Kidney (tissue), 14 donors: ENCODE measurements around the gene PIK3R2. TPM values are rescaled to one million over a fixed set of nuclear protein-coding genes. Genes with fewer than 3 reads are reported as not detected.
A peak's percentile ranks its signal among the peaks of the same experiment; 100 is the strongest.

Experiments used
- DNase-seq, 5 donors: peaks; one replicate each; pipeline ENCODE4 v3.0.0-alpha.2; 2013 to 2020
- FAIRE-seq: peaks from 2 replicates; lab custom pipeline; 2012; peaks lifted over from hg19 to GRCh38; lab: Jason Lieb, UNC
- H3K27ac ChIP-seq, 2 donors: one replicate each; pipeline ENCODE4 v1.7.0; 2013; ENCODE audit warnings: low read depth in 2 of 2, low read length in 2 of 2, inconsistent platforms in 1 of 2
- H3K27me3 ChIP-seq: one replicate; pipeline ENCODE4 v1.7.1; 2013; ENCODE audit warnings: low read length, inconsistent platforms; ENCODE audit not compliant: control insufficient read depth, insufficient read depth
- H3K36me3 ChIP-seq, 3 donors: one replicate each; pipeline versions ENCODE4 v1.7.0 to v1.7.1; 2013; ENCODE audit warnings: low read length in 3 of 3, control low read depth in 1 of 3, inconsistent platforms in 1 of 3; ENCODE audit not compliant: insufficient read depth in 3 of 3, control insufficient read depth in 2 of 3
- H3K4me1 ChIP-seq, 3 donors: one replicate each; pipeline versions ENCODE4 v1.7.0 to v1.7.1; 2013; ENCODE audit warnings: low read length in 3 of 3, inconsistent platforms in 1 of 3, low read depth in 1 of 3; ENCODE audit not compliant: control insufficient read depth in 2 of 3, insufficient read depth in 2 of 3
- H3K4me3 ChIP-seq, 3 donors: one replicate each; pipeline versions ENCODE4 v1.7.0 to v1.8.1; 2013; ENCODE audit warnings: low read length in 3 of 3, control low read depth in 1 of 3, inconsistent platforms in 1 of 3
- H3K9ac ChIP-seq, 3 donors: one replicate each; pipeline versions ENCODE4 v1.7.0 to v1.7.1; 2013; ENCODE audit warnings: low read length in 3 of 3, control low read depth in 1 of 3, inconsistent platforms in 1 of 3
- H3K9me3 ChIP-seq, 3 donors: one replicate each; pipeline versions ENCODE4 v1.7.0 to v1.7.1; 2013; ENCODE audit warnings: low read length in 3 of 3, control low read depth in 1 of 3, inconsistent platforms in 1 of 3; ENCODE audit not compliant: control insufficient read depth in 2 of 3, insufficient read depth in 1 of 3
- CTCF ChIP-seq: IDR thresholded peaks from 3 replicates; pipeline ENCODE4 v1.5.1; 2012; ENCODE audit warnings: mild to moderate bottlenecking, moderate library complexity, borderline replicate concordance; ENCODE audit not compliant: insufficient read depth; ENCODE audit errors: extremely low read depth
- intact Hi-C: fragments of 100-400 bp; cut with DNase I; formaldehyde crosslinking; loops from one replicate; pipeline ENCODE4 v1.11.1; 2022
- polyA plus RNA-seq: library from polyadenylated mRNA; stranded (reverse); fragments of 350-450 nt; fragmentation: Illumina TruSeq; extraction: RNeasy Lipid Tissue Mini Kit (QIAGEN cat#74804); gene quantifications from one replicate; pipeline ENCODE4 v1.2.3, GENCODE V29; 2014; ENCODE audit warnings: low read depth, low replicate concordance; ENCODE audit not compliant: insufficient read depth
- total RNA-seq: library from RNA; stranded (reverse); fragmentation: NEBNext Ultra II Directional; extraction: Animal tissue kit (Norgen Biotek cat#: 25700); gene quantifications from one replicate; pipeline ENCODE4 v1.2.1, GENCODE V29; 2021
- donor health status: control.
- donor health status: control.
- donor health status: control.
- donor health status: control.
- donor health status: control.
- donor health status: DM: yes; HTN: yes; CAD: no.
- donor health status: Normal renal cell carcinoma (clear cell type).

Gene PIK3R2
- total and polyA plus RNA-seq, 2 donors from 2014 or later, result 10.1 to 29.6 TPM

GRCh38 chr19:18192673-18193387, 39.9 kb downstream of the PIK3R2 start, which contains the start of gene MPV17L2:
Gene MPV17L2 (plus strand): TSS chr19:18193218. CDS start chr19:18193282, 64 bp downstream.
- peaks cover 0 to 11% (median 9%) of the 10 kb centered on the region in 3 donors for H3K4me1 ChIP-seq
- DNase-seq, result peak; percentile 100
- H3K27me3 ChIP-seq, result no peaks in the 10 kb centered on the region
- peak; percentile 99 for FAIRE-seq
- no peak for TF ChIP-seq CTCF
- no peaks in the 10 kb centered on the region for H3K9me3 ChIP-seq
- peak within 1 kb of the TSS; percentile 73 to 91 (median 77) for H3K9ac ChIP-seq
- peaks cover 0 to 8% (median 2%) of the 10 kb centered on the region in 3 donors for H3K36me3 ChIP-seq
- intact Hi-C loops, result loop anchor here (10.0 kb wide), 1 partner anchor 62 kb away; a partner anchor contains a TSS
- H3K4me3 ChIP-seq, result peak within 1 kb of the TSS; percentile 78 to 79 (median 79)
- peak within 1 kb of the TSS; percentile 96 to 99 for H3K27ac ChIP-seq

- FAIRE-seq (no peak), DNase-seq (peak in 3 of 5 donors; percentile 22 to 88 (median 51))
- Histone ChIP-seq H3K4me3 (peak overlapping the region; percentile 48 to 76 (median 59)), H3K9me3 (no peaks in the 10 kb centered on the region), H3K4me1 (peaks cover 0 to 11% (median 9%) of the 10 kb centered on the region in 3 donors), H3K36me3 (peaks cover 0 to 14% (median 6%) of the 10 kb centered on the region in 3 donors), H3K9ac (peak overlapping the region; percentile 22 to 77 (median 71)), H3K27me3 (no peaks in the 10 kb centered on the region), H3K27ac (peak overlapping the region; percentile 80 to 84)
- no peak for TF ChIP-seq CTCF
- intact Hi-C loops, result loop anchor here (10.0 kb wide), 1 partner anchor 61 kb away; a partner anchor contains a TSS
Measured at GRCh38 chr19:18193388-18194180, 40.6 kb downstream of the PIK3R2 start.

GRCh38 chr19:18194181-18194530, 41.2 kb downstream of the PIK3R2 start:
- intact Hi-C loops, result loop anchor here (10.0 kb wide), 1 partner anchor 61 kb away; a partner anchor contains a TSS
- Histone ChIP-seq H3K9ac (peak overlapping the region in 1 of 3 donors; percentile 77), H3K4me3 (peak overlapping the region; percentile 16 to 76 (median 59)), H3K27me3 (no peaks in the 10 kb centered on the region), H3K9me3 (no peaks in the 10 kb centered on the region), H3K4me1 (peaks cover 0 to 11% (median 9%) of the 10 kb centered on the region in 3 donors), H3K36me3 (peaks cover 0 to 20% (median 8%) of the 10 kb centered on the region in 3 donors), H3K27ac (no peak overlapping the region)
- no peak for TF ChIP-seq CTCF
- DNase-seq (no peak), FAIRE-seq (no peak)
